ENCODE data around the gene PELI2.

The PELI2 gene

GRCh38 chr14:56211084-56211483, 92.9 kb downstream of the PELI2 start:
- no peak for DNase-seq

DNA sequence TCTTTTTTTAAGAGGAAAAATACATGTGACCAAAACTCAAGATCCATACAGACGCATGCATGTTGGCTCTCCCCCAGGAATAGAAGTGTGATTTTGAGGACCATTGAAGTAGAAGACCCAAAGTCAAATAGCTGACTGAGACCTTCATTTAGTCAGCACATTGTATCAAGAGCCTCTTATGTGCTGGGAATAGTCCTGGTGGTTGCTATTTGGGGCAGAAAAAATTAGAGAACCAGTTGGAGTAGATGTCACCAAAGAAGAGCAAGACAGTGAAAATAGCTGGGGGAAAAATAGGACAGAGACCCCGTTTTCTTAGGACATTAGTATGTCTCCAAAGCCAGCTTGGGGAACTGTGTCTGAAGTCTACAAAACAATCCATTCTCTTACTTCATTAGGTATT, 93.6 kb downstream of the PELI2 start:
- no peak for DNase-seq

DNA sequence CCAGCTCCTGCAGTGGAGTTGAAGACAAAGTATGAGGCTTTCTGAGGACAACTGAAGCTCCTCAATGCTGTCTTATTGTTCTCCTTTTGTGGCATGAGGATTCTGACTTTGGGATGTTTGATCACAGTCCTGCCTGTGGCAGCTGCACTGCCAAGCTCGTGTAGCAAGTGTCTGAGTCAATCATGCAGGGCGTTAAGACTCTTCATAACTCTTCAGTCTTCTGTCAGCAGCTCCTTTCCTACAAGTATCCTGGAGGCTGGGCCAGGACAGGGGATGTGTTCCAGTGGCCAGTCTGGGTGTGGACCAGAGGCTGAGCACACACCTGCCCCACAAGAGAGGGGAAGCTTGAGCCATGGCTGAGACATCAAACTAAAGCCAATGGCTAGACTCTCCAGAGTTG, 94.3 kb downstream of the PELI2 start:
- no peak for DNase-seq

- no peak for DNase-seq
These were observed 95.1 kb downstream of the PELI2 start for GRCh38 chr14:56213306-56213705.

GRCh38 chr14:56215180-56215579, 97.0 kb downstream of the PELI2 start:
- no peak for DNase-seq

GRCh38 chr14:56216626-56217379, 98.6 kb downstream of the PELI2 start:
- peak; percentile 90 for DNase-seq

DNA sequence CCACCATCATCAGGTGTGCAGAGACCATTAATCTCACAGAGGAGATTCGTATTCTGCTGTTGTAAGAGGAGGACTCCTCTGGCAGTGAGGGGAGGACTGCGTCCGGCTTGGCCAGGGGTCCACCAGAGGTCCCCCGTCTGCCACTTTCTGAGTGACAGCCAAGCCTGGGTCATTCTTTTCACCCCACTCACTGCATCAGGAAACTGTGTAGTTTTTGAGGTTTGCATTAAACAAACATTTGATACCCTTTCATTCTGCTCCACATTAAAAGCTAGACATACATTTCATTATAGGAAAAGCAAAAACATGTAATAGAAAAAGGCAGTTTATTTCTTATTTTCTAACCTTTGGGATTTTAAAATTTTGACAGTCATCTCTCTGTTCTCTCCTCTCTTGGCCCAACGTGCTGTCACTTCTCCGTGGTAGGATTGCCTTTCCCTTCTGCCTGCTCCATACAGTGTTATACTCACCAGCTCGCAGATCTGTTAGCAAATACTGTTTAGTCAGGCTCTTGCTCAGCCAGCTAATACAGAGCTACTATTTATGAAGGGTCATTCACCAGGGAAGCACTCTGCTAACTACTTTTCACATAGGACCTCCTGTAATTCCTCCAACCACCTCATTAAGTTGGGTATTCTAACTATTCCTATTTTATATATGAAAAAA, 99.3 kb downstream of the PELI2 start:
- DNase-seq: no peak

- no peak for DNase-seq
These were observed 101.6 kb downstream of the PELI2 start for GRCh38 chr14:56219666-56220413.

DNA sequence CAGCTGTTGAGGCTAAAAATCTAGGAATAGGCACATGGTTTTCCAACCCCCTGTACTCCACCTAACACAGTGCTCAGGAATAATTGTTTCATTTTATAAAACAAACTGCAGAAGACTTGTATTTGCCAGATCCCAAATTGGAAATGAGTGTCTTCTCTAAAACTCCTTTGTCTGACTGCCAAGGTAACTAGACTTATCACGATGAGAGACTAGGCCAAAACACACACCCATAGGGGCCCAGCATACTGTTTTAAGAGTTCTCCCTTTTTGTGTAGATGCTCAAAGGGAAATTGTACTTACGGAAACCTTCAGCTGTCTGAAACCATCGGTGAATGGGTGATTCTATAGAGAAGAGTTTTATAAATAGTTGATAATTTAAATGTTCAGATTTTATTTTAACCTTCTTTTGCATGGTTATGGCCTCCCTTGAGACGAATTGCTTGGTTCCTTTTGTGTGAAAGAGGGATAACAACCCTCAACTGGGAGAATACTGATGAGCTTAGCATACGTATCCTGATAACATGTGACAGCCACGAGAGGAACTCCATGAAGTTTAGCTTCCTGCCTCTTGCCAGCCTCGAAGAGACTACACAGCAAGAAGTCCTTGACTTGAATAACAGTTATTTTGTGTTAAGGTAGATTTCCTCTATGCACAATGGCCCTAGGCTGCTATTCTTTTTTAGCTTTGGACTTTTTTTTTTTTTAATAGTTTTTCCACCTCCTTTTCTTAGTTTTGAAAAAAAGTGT, 103.3 kb downstream of the PELI2 start:
- DNase-seq: no peak

- peak; percentile 11 for DNase-seq
These were observed 106.0 kb downstream of the PELI2 start for GRCh38 chr14:56224229-56224628.

DNA sequence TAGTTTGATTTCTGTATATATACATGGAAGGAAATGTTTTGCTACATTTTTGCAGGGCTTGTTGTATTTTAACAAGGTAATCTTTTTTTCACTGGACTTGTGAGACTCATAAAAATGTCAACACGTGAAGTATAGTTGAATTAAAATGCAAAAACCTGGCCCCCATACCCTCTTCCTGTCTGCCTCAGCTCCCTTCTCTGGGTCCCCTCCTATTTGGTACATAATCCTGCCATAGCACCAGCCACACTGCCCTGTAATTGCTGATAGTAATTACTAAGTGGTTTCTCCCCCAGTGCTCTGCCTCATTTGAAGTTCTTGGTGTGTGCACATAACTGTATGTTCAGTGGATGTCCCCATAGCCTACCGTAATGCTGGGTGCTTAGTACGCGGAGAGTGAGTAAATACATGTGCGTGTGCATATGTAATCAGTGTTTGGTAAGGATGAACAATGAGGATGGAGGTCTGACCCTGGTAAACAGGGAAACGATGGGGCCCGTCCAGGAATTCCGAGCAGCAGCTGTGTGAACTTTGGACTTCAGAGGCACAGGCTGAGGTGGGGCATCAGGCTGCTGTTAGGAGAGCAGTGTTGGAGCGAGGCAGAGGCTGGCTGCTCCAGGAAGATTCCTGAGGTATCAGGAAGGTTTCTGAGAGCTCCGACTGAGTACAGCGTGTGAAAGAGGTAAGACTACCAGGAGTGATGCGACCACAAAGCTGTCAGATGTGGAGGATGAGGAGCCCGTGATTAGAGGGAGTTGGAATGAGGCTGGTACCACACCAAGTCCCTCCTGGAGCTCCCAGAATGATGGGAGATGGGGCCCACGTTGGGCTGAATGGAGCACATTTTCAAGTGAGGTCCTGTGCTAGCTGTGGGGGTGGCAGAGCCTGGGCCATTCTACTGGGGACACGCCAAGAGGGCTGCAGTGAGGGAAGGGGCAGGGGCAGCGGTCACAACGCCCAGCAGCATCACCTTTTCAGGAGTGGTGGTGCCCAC, 106.8 kb downstream of the PELI2 start:
- no peak for DNase-seq

GRCh38 chr14:56235388-56235787, 117.2 kb downstream of the PELI2 start:
- no peak for DNase-seq

DNA sequence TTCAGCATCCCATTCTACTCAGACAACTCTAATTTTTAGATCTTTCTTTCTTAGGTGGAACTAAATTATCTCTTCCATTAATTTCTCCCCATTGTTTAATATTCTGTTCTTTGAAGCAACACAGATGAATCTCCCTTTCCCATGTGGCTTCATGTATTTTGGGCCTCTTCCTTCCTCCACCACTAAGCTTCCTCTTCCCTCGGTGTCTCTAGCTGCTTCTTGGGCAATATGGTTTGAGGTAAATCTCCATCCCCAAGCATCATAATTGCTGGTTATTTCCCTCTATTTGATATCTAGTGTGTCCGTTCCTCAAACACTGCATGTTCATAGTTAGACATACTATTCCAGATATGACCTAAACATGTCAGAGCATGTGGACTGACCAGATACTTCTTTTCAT, 119.2 kb downstream of the PELI2 start:
- DNase-seq: no peak

DNA sequence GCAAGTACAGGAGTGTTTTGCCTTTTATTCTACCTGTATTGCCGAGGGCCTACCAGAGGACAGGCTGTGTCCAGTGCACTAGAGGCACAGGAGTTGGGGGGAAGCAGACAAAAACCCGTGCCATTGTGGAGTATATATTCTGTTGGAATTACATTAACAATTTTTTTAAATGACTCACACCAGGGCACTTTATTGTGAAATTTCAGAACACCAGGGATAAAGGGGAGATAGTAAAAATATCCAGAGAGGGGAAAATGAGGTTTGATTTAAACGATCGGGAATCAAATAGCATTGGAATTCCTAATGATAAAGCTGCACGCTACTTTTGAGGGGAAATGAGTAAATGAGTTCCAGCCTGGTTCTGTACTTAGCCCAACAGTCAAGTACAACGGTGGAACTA, 123.2 kb downstream of the PELI2 start:
- DNase-seq: no peak

DNA sequence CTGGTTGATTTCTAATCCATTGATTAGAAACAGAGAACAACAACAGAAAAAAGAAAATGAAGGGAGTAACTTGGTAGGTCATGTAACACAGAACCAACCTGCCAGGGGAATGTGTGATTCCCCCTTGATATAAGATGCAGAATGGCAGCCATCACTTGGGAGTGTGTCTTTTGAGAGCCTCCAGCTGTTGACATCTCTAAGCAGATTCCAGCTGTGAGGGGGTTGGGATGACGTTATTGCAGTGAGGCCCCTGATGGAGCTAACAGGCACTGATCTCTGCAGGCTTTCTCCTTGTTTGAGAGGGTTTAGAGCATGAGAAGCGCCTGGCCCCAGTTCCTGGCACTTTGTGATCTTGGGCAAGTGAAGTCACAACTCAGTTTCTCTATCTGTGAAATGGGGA, 124.9 kb downstream of the PELI2 start:
- no peak for DNase-seq

- no peak for DNase-seq
These were observed 126.1 kb downstream of the PELI2 start for GRCh38 chr14:56244138-56244789.

DNA sequence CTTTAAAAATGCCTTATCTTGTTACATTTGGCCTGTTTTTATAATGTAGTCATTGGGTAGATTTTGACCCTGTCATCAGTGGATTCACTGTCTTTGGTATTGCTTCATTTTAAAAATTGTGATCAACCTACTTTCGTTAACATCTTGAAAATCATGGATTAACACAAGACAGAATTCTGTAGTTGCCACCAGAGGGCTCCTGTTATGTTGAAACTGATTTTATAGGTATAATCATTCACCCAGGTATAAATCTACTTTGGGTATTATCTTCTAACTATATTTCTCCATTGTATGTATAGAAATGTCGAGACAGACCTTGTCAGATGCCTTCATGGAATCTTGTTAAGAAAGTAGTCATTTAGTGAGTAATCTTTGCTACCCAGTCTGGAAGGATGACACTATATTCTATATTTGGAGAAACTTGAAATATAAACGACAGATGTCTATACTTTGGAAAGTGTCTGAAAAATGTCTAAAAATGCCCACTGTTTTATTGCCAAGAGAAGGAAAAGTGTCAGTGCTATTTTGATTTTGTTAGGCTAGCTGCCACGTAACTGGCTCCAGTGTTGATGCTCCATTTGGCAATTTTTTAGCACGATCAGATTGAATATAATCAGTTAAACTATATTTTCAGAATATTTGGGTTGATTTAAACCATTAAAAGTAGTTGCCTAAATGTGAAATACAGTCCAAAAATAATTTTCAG, 129.4 kb downstream of the PELI2 start:
- peak; percentile 11 for DNase-seq

DNA sequence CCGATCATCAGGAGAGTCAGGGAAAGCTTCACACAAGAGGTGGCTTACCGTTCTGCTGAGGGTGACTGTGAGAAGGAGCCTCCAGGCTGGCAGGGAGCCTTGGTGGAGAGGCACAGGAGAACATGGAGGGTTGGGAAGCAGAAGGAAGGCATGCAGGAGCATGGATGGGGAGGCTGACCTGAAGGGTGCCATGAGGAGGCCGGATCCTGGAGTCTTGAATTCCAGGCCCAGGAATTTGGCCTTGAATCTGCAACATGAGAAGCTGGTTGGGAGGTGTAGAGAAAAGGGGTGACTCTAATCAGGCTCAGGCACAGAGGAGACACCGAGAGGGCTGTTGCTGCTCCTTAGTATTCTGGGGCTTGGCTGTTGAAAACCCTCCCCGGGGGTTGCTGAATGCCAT, 130.2 kb downstream of the PELI2 start:
- no peak for DNase-seq

DNA sequence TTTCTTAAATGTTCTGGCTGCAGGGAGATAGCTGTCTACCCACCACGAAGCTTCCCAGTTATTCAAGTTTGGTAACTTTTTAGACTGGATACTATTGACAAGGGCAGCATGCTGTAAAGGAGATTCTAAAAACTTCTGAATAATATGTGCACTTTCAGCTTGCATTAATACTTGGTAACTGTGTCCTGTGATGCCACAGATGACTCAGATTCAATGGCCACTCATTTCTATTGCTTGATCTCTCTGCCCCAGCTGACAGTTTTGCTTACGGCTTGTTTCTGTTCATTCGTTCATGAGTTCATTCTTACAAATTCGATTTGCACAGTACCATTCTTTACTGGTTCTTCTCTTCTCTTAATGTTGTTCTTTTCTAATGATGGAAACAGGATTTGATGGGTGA, 142.8 kb downstream of the PELI2 start:
- no peak for DNase-seq

GRCh38 chr14:56262530-56262929, 144.3 kb downstream of the PELI2 start:
- no peak for DNase-seq

- no peak for DNase-seq
These were observed 149.8 kb downstream of the PELI2 start for GRCh38 chr14:56268039-56268438.

Data from COR-L47 (cell line).